ENCODE data around the gene MSMP.

Gene MSMP

DNA sequence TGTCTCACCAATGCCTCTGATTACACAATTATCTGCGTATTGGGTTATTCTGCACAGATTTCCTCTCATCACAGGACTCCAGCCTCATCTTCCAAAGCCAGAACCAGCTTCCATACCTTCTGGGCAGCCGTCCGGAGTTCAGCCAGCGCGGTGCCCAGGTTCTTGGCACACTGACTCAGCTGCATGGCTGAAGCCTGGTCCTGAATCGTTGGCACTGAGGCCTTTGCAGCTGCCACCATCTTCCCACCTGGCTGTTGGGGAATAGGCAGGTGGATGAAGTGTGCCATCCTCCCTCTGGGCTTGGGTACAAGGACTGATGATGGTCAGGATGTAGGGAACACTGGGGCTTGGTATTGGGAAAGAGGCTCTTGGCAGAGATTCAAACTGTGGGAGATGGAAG lies 40.0 kb downstream of the MSMP start:
- peaks cover 84% of the 10 kb centered on the region for H3K36me3 Mint-ChIP-seq (ENCODE audit: low read depth)
- H3K4me1 Mint-ChIP-seq: peaks cover 5% of the 10 kb centered on the region
- no peak overlapping the region for H3K4me3 Mint-ChIP-seq
- H3K27ac Mint-ChIP-seq: no peak overlapping the region
- H3K27me3 Mint-ChIP-seq (ENCODE audit: low read depth): no peaks in the 10 kb centered on the region
- no peak for TF ChIP-seq CTCF (IDR thresholded peaks at IDR 0.05; ENCODE audit: unreplicated experiment in 3 of 3)
- no peaks in the 10 kb centered on the region for H3K9me3 Mint-ChIP-seq

DNA sequence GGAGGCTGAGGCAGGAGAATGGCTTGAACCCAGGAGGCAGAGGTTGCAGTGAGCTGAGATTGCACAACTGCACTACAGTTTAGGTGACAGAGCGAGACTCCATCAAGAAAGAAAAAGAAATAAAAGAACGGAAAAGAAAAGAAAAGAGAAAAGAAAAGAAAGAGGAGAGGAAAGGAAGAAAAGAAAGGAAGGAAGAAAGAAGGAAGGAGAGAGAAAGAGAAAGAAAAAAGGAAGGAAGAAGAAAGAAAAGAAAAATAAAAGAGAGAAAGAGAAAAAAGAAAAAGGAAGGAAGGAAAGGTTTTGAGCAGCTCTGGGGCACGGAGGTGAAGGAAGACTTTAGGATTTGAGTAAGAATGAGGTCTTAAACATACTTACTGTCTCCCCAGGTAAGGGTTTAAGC lies 40.5 kb downstream of the MSMP start:
- H3K9me3 Mint-ChIP-seq: no peaks in the 10 kb centered on the region

DNA sequence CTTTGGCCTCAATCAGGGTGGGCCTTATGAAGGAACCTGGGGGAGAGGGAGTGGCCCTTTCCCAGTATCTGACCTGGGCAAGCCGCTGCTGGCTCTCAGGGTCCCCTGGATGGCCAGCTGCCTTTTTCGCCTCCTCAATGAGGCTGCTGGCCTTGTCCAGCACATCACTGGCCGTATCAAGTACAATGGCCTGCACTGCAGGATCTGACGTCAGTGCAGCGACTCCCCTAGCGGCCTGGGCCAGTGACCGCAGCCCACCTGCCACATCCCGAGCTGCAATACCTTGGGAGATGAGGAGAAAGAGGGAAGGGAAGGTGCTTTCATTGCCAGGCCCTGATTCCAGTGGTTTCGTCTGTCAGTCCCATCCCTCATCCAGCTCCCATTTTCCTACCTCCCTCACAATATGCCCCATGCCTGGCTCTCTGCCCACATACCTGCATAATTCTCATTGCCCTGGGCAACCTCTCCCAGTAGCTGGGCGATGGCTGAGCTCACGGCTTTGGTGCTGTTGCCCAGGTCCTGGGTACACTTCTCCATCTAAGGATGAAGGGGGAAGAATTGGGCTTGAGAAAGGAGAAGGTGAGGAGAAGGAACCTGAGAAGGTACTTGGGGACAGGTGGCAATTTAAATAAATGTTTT lies 41.2 kb downstream of the MSMP start:
- no peak for TF ChIP-seq CTCF (IDR thresholded peaks at IDR 0.05; ENCODE audit: unreplicated experiment in 3 of 3)
- Mint-ChIP-seq H3K4me1 (peaks cover 5% of the 10 kb centered on the region), H3K27ac (no peak overlapping the region), H3K4me3 (no peak overlapping the region), H3K36me3 (ENCODE audit: low read depth) (peaks cover 87% of the 10 kb centered on the region), H3K27me3 (ENCODE audit: low read depth) (no peaks in the 10 kb centered on the region), H3K9me3 (no peaks in the 10 kb centered on the region)

More for the DNA sequence above, 40.5 kb downstream of the MSMP start:
- Mint-ChIP-seq H3K27ac (no peak overlapping the region), H3K4me3 (no peak overlapping the region), H3K4me1 (peaks cover 5% of the 10 kb centered on the region), H3K27me3 (ENCODE audit: low read depth) (no peaks in the 10 kb centered on the region), H3K36me3 (ENCODE audit: low read depth) (peaks cover 87% of the 10 kb centered on the region)
- no peak for TF ChIP-seq CTCF (IDR thresholded peaks at IDR 0.05; ENCODE audit: unreplicated experiment in 3 of 3)

GRCh38 chr9:35711501-35712428 lies 42.3 kb downstream of the MSMP start:
- Mint-ChIP-seq H3K9me3 (no peaks in the 10 kb centered on the region), H3K4me1 (no peaks in the 10 kb centered on the region), H3K27me3 (ENCODE audit: low read depth) (no peaks in the 10 kb centered on the region), H3K27ac (peak overlapping the region in 1 of 3 experiments; percentile 55), H3K36me3 (ENCODE audit: low read depth) (peaks cover 89% of the 10 kb centered on the region), H3K4me3 (no peak overlapping the region)
- no peak for TF ChIP-seq CTCF (IDR thresholded peaks at IDR 0.05; ENCODE audit: unreplicated experiment in 3 of 3)

DNA sequence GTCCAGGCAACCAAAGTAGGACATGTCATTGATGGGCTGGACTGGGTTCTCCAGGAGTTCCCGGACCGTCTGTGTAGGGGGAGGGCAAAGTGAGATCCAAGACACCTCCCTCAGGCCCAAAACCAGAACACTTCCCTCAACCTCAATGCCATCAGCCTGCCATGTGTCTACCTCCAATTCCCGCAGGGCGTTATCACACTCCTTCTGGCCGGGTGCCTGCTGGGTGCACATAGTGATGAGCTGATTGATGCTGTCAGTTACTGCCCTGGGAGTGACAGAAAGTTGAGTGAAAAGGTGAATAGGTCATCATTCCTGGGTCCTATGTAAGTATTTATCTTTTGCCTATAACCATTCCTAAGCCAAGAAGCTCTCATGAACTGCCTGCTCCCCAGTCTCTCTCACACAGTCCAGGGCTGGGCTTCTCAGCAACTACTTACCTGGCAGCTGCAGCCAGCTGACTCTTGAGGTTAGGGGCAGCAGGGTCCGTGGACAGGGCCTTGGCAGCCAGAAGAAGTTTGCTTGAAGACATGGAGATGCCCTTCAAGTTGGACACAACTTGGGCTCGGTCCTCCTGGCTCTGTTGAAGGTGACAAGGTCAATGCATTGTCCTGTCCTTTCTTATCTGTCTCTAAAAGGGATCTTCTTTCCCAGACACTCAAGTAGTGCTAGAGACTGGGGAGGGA lies 43.1 kb downstream of the MSMP start:
- no peak for TF ChIP-seq CTCF (IDR thresholded peaks at IDR 0.05; ENCODE audit: unreplicated experiment in 3 of 3)
- no peak overlapping the region for H3K27ac Mint-ChIP-seq
- no peaks in the 10 kb centered on the region for H3K4me1 Mint-ChIP-seq
- no peaks in the 10 kb centered on the region for H3K9me3 Mint-ChIP-seq
- peaks cover 87% of the 10 kb centered on the region for H3K36me3 Mint-ChIP-seq (ENCODE audit: low read depth)
- no peak overlapping the region for H3K4me3 Mint-ChIP-seq
- H3K27me3 Mint-ChIP-seq (ENCODE audit: low read depth): no peaks in the 10 kb centered on the region

Data from nephron (organoid).